GM12874 (cell line): ENCODE data around the gene NEAT1.

ENCODE experiments used
- CTCF ChIP-seq: IDR thresholded peaks from 2 replicates; pipeline ENCODE4 v1.5.1; 2011; ENCODE audit warnings: low read depth, mild to moderate bottlenecking, control low read depth, low read length, moderate library complexity; ENCODE audit not compliant: insufficient read depth

The NEAT1 gene

DNA sequence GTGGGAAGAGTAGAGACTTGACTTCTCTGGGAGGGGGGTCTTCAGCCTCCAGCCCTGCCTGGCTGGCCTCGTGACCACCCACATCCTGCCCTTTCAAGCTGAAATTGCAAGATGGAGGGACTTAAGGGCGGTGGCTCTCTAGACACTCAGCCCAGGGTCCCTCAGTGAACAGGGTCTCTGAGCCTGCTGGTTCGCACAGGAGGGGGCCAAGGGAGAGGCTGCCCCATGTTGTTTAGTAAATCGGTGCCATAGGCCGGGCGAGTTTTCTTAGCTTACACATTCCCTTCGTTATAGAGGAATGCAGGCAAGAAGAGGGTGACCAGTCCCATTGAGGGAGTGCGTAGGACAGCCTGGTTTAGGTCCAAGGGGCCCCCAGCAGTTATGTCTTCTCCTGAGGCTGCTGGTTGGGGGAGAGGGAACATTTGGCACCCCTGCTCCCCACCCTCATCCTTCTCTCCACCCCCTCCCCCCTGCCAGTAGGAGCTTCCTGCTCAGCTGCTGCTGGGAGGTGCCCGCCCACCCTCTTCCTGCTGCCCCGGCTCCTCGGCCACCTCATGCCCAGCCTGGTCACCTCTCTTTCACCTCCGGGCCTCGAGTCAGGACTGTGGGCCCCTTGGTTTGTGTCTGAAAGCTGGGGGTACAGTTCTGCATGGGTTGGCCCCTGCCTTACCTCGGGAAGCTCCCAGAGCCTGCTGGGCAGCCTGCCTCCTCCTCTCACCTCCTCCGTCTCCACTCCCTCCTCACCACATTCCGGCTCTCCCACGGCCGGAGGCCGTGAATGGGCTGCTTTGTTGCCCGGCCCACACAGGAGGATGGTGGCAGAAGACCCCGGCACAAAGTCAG, 32.3 kb upstream of the NEAT1 start:
- no peak for TF ChIP-seq CTCF

GRCh38 chr11:65390996-65391395, 31.6 kb upstream of the NEAT1 start:
- no peak for TF ChIP-seq CTCF

DNA sequence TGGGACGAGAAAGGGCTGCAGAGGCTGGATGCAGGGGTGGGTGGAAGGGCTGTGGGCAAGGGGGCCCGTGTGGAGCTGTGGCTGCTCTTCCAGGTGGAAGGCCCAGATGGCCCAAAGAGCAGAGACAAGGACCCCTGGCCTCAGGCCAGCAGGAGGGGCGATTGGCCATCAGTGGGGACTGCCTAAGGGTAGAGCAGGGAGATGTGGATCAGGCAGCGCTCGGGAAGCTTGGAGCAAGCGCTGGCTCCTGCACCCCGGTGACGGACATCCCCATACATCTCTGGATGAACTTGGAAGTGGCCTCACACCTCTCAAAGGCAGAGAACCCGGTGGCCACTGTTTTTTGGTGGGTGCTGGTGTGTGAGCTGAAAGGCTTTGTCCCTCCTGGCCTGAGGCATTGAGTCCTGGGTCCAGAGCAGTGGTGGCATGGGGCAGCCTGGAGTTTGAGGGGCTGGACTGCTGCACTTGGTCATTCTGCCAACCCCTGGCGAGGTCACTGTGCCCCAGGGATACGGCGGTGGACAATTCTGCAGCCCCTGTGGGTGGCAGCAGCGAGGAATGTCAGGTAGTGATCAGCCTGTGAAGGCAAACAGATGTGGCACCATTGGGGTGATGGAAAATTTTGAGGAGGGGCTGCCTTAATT, 30.3 kb upstream of the NEAT1 start:
- TF ChIP-seq CTCF: no peak

GRCh38 chr11:65392899-65393298, 29.7 kb upstream of the NEAT1 start:
- TF ChIP-seq CTCF: no peak

- TF ChIP-seq CTCF: no peak
These were observed 29.0 kb upstream of the NEAT1 start for GRCh38 chr11:65393513-65394079.

DNA sequence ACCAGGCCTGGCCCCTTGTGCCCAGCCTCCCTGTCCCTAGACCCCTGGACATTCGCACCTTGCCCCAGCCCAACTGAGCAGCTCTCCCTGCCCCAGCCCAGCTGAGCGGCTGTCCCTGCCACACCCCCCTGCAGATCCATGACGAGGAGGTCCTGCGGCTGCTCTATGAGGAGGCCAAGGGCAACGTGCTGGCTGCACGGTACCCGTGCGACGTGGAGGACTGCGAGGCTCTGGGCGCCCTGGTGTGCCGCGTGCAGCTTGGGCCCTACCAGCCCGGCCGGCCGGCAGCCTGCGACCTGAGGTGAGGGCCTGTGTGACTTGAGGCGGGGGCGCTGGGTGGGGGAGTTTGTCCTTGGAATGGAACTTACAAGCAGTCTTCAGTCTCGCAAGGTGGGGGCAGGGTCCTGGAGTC, 28.5 kb upstream of the NEAT1 start:
- no peak for TF ChIP-seq CTCF

- no peak for TF ChIP-seq CTCF
These were observed 26.6 kb upstream of the NEAT1 start for GRCh38 chr11:65395961-65396530.
